T-helper 22 cell (primary cell): ENCODE data around the gene ACIN1.

Experiments
- DNase-seq: peaks from one replicate; pipeline ENCODE4 v3.0.0-alpha.2; 2020; ENCODE audit warnings: low read depth

Gene ACIN1

GRCh38 chr14:23057757-23058653 is 36.9 kb downstream of the ACIN1 start:
- DNase-seq: peak; percentile 62

- DNase-seq: peak; percentile 56
Measured at GRCh38 chr14:23056956-23057756, 37.8 kb downstream of the ACIN1 start, which contains the start of gene CDH24. Gene CDH24 (minus strand): TSS chr14:23057520. CDS start chr14:23055733, 1,787 bp downstream.

- DNase-seq: peak; percentile 36
Measured at GRCh38 chr14:23056145-23056955, 38.6 kb downstream of the ACIN1 start.

GRCh38 chr14:23055621-23056144 is 39.3 kb downstream of the ACIN1 start:
- DNase-seq: no peak

GRCh38 chr14:23055147-23055550 is 39.8 kb downstream of the ACIN1 start:
- DNase-seq: no peak

- no peak for DNase-seq
Measured at GRCh38 chr14:23054000-23054811, 40.7 kb downstream of the ACIN1 start.

GRCh38 chr14:23053426-23053825 is 41.5 kb downstream of the ACIN1 start:
- no peak for DNase-seq

- DNase-seq: no peak
Measured at GRCh38 chr14:23052671-23053070, 42.3 kb downstream of the ACIN1 start.

GRCh38 chr14:23052182-23052623 is 42.7 kb downstream of the ACIN1 start:
- DNase-seq: no peak

- no peak for DNase-seq
Measured at GRCh38 chr14:23051141-23052057, 43.5 kb downstream of the ACIN1 start.

GRCh38 chr14:23049011-23049410 is 45.9 kb downstream of the ACIN1 start:
- no peak for DNase-seq

GRCh38 chr14:23047751-23048693 is 46.9 kb downstream of the ACIN1 start:
- DNase-seq: no peak

- no peak for DNase-seq
Measured at GRCh38 chr14:23047034-23047634, 47.8 kb downstream of the ACIN1 start.

- no peak for DNase-seq
Measured at GRCh38 chr14:23045419-23046357, 49.2 kb downstream of the ACIN1 start.

- no peak for DNase-seq
Measured at GRCh38 chr14:23044840-23045239, 50.1 kb downstream of the ACIN1 start.

- DNase-seq: no peak
Measured at GRCh38 chr14:23043754-23044153, 51.2 kb downstream of the ACIN1 start.

GRCh38 chr14:23043145-23043544 is 51.8 kb downstream of the ACIN1 start:
- no peak for DNase-seq
